SW 1271 (cell line): ENCODE measurements around the gene PGM2L1.
"Not testable (repeated sequence)": the region's sequence is repeated elsewhere in the genome, so short reads cannot be mapped to it uniquely, and the experiment has no call there.

ENCODE experiments used
- DNase-seq, 2 experiments: peaks; one replicate each; lab custom pipeline; 2025; lab: John Stamatoyannopoulos, UW

PGM2L1 gene

DNA sequence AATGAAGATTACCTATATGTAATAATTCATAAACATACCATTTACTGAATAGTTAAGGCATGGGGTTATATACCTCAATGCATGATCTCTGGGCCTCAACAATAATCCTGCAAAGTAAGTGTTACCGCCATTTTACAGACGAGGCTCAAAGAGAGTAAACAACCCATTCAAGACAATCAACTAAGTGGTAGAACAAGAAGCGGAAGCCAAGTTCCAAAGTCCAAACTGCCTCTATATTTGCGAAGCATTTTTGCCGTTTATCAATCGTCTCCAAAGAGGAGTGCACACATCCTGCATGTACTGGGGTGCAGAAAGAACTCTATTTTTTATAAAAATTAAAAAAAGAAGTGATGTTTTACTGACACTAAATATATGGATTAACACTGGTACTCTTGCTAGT lies 59.3 kb downstream of the PGM2L1 start:
- no peak for DNase-seq

DNA sequence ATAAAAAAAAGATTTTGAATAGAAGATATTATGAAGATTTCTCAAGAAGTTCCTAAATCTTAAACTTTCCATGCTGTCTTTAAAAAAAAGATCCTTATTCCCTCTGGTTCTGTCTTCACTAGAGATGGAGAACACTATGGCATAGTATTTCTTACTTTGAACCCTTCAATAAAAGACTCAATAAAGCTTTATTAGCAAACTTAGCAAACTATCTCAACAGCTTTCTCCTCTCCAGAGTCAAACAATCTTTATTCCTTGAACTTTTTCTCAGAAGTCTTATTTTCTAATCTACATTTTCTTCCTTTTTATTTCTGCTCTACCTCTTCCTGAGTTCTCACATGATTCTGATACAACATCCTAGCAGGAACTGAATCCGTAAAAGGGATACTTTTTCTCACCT lies 65.0 kb downstream of the PGM2L1 start:
- DNase-seq, result no peak

DNA sequence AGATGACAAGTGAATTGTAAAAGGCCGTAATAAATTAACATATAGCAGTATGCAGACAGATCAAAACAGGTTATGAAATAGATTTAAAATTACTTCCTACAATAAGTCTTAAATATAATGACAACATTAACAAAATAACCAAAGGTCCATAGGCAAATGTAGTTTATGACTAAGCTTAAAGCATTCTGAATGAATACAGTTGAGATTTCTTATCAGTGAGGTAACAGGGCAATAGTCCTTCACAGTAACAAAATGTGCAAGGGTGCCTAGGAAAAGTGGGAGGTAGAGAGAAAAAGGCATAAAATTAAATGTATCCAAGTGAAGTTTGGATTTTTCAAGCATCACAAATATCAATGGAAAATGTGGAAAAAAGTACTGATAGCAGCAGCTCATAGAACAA lies 65.9 kb downstream of the PGM2L1 start:
- no peak for DNase-seq

DNA sequence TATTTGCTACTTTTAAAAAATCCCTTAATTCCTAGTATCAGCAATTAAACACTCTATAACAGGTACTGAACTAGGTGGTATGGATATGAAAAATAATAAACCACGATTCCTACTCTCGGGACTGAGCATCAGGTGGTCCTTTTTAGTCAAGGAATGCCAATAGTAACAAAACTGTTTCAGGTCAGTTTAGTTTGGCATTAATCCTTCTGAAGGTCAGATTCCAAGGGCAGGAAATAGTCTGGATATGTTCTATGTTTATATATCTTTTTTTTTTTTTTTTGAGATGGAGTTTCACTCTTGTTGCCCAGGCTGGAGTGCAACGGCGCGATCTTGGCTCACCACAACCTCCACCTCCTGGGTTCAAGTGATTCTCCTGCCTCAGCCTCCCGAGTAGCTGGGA lies 67.2 kb downstream of the PGM2L1 start:
- not testable (repeated sequence) for DNase-seq

DNA sequence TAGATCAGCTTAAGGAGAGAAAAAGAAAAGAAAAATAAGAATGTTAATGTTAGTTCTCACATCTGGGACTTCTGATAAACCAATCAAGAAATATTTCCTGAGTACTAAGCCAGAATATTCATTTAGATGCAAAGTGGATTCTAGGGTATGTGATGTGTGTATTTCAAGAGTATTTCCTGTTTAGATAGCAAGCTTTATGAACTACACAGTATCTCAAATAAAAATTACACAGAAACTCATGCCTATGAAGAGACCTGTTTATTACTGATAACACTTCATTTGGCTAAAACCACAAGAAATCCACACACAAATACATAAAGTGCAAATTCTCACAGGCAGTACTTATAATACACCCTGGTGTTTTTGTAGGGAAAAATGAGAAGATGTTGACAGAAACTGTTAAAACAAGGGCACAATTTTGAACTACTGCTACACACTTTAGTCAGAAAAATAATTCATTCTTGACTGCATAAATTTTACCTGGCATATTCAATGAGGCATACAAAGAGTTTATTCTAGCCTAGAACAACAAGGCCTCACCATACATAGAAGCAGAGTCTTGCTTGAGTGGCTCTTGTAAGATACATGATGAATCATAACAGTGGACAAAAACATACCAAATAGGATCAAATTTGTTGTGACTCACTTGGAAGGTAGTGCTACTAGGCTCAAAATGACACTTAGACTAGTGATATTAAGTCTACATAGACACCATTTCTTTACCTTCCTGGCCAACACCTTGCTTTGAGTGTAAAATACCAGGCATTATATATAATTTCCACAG lies 68.0 kb downstream of the PGM2L1 start:
- DNase-seq, result no peak

DNA sequence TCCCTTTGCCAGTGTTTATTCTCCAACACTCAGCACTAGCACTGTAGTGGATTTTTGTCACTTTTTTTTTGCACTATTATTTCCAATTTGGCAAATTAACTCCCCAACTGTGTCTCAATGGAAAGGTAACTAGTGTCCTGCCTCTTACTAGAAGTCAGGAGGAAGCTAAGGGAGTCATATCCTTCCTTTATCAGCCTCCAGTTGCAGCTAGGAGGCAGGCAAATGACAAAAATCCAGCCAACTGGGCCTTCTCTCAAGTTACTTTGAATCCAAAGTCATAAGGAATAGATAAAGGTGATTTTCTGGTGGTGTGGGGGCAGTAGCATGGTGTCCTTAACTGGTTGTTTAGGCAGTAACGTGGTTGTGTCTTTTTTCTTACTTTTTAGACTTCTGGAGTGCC lies 71.2 kb downstream of the PGM2L1 start:
- no peak for DNase-seq

DNA sequence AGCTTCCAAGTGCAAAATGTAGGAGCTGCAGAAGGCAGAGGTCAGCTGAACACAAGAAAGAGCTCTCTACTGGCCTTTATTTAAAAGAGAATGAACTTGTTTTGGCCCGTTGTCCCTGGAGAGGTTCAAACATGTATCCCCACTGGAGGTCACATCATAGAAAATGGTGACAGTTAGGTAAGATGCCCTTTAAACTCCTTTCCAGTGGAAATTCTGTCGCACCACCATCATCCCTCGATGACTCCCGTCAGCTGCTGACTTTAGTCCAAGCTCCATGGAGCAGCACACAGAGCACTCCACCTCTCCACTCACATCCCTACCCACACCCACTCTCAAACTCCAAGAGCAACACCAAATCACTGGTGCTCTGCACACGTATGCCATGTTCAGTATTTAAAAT lies 71.6 kb downstream of the PGM2L1 start:
- no peak for DNase-seq

DNA sequence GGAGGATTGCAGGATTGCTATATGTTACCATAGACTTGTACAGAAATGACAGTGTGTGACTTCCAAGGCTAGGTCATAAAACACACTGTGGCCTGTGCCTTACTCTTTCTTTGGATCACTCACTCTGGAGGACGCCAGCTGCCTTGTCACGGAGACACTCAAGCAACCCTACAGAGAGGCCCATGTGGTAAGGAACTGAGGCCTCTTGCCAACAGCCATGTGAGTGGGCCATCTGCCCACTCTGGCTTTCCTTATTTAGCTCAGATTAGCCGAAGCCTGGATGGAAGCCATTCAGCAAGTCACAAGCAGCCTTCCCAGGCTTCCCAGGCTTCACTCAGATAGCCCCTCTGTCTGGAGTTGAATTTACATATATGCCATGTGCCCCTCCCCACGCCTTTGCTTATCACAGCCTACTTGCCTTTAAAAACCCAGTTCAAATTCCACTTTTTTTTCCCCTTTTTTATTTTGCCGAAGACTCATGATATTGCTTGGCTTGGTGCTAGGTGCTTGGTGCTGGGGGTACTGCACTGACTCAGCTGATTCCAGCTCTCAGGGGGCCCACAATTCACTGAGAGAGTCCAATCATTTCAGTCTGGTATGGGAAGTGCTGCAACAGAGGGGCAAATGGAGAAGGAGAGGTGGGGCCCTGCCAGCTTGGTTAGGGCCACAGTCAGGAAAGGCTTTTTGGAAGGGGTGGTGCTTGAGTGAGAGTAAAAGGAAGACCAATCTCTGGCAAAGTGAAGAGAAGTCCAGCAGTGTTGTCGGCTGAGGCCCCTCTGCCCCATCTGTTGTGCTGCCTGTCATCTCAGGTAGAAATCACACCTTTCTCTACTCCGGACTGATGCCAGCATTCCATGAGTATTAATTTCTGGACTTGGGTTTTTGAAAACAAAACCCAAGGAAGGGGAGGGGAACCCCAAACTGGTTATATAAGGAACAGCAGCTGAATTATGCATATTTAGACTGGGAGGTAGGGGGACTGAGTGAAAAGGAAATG lies 72.3 kb downstream of the PGM2L1 start:
- no peak for DNase-seq

DNA sequence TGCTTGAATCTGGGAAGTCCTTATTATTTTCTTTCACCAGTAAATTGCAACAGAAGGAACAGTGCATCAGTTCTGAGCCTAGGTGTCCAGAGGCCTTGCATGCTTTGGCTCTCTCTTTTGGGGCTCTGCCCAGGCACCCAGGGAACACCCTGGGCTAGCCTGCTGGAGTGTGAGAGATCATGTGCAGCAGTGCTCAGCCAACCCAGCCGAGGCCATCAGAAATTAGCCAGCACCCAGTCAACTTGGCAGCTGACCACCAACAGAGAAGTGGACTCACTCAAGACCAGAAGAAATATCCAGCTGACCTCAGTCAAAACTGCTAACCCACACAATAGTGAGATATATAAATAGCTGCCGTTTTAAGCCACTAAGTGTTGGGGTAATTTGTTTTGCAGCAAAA lies 75.6 kb downstream of the PGM2L1 start:
- DNase-seq, result no peak

DNA sequence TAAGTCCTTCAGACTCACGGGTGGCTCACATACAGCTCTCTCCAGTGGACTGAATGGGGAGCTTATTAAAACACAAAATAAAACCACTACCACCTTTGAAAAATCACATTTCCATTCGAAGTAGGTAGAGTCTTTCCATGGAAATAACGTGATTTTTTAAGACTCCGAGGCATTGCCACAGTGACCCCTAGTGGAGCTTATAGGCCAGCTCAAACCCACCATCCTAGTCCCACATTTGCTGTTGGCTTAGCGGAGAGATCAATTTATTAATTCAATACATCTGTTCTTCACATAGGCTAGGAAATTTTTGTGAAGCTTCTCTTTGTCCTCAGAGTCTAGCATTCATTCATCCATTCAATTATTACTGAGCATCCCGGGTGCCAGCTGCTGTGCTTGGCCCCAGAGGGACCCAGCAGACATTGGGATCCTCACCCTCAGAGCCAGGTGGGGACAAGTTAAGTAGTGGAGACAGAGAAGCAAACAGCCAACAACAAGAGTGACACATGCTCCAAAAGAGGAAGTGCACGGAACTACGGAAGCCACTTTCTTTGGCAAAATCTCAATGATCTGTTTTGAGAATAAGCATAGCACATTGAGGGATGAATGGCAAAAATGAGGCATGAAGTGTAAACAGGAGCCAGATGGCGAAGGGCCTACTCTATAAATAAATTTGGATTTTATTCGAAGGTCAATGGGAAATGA lies 76.6 kb downstream of the PGM2L1 start:
- DNase-seq, result no peak

DNA sequence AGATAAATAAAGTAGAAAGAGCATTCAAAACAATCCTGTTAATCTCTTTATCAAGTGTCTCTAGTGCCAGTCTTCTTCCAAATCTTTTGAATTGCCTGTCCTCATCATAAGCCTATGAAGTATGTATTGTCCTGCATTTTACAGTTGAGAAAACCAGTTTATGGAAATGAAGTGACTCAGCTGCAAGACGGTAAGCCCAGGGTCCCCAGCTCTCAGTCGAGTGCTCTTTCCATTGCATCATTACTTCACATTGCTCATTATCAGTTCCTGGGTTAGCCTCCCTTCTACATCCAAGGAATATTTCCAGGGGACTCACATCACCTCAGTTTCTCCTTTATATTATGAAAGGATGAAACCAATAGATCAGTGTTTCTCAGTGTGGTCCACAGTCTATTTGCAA lies 77.7 kb downstream of the PGM2L1 start:
- DNase-seq, result no peak

DNA sequence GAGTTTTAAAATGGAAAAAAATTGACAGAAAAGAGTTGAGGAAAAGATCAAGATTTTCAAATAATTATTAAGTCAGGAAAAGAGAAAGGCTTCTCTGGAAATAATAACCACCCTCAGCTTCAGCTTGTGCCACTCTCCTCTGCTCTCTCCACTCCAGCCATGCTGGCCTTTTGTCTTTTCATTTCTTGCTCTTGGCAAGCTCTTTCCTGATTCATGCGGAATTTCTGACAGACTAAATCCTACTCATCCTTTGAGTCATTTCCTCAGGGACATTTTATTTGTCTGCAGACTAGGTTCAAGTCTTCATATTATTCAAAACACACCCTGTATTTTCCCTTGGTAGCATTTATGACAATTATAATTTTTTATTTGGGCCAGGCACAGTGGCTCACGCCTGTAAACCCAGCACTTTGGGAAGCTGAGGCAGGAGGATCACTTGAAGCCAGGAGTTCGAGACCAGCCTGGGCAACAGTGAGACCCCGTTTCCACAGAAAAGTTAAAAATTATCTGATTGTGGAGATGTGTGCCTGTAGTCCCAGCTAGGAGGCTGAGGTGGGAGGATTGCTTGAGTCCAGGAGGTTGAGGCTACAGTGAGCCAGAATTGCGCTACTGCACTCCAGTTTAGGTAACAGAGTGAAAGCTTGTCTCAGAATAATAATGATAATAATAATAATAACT lies 79.0 kb downstream of the PGM2L1 start:
- DNase-seq, result peak; percentile 71 to 83

DNA sequence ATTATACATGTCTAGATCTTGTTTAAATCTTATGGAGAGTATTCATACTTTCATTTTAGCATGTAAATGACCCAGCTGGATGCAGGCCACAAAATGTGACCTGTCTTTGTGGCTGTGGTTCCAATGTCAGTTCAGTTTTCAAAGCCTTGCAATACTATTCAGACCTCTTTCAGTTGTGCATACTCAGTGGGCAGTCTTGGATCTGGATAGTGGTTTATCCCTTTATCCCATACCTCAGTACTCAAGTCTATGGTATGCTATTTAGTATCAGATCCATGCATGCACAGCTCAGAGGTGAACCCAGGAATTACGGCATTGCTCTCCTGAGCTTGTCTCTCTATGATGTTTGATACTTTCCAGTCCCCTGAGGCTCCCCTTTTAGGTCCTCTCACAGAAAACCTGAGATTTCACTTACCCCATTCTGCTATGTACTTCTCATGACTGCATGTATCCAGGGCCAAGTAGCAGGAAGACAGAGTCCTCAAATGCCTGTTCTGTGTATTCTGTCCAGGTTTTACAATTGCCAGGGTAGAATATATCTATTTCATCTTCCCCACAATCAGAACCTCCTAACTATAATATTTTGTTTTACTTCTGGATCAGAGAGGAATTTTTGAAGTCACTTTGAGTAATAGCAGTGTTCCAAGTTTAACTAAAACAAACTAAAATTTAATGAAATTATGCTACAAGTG lies 79.8 kb downstream of the PGM2L1 start:
- DNase-seq, result peak in 1 of 2 experiments; percentile 18

DNA sequence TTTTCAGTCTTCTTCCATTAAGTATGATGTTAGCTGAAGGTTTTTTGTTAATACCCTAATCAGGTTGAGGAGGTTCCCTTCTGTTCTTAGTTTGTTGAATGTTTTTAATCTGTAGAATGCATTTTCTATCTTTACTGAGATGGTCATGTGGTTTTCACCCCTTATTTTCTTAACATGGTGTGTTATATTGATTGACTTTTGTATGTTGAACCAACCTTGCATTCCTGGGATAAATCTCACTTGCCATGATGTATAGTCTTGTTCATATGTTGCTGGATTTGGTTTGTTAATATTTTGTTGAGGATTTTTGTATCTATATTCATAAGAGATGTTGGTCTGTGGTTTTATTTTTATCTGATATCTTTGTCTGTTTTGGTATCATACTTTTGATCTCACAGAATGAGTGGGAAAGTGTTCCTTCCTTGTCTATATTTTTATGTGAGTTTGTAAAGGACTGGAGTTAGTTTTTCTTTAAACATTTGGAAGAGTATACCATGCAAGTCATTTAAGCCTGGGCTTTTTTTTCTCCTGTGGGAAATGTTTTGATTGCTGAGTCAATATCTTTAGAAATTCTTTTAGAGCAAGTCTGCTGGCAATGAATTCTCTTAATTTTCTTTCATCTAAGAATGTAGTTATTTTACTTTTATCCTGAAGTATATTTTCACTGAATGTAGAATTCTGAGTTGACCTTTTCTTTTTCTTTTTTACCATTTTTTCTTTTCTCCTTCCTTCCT lies 81.3 kb downstream of the PGM2L1 start:
- DNase-seq, result no peak

DNA sequence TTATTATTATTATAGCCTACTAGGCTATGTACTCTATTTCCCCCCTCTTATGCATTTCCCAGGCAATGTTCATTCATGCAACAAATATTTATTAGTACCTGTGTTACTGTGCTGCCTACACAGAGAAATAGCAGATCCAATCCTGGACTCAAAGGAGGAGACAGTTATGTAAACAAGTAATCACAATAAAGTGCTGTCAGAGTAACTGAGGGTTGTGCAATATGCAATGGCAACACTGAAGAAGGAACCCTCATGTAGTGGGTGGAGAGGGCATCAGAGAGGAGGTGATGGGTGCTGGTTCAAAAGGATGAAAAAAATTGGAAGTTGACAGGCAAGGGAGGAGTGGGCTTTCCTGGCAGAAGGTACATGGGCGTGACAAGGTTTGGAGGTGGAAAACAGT lies 85.9 kb downstream of the PGM2L1 start:
- DNase-seq, result no peak

DNA sequence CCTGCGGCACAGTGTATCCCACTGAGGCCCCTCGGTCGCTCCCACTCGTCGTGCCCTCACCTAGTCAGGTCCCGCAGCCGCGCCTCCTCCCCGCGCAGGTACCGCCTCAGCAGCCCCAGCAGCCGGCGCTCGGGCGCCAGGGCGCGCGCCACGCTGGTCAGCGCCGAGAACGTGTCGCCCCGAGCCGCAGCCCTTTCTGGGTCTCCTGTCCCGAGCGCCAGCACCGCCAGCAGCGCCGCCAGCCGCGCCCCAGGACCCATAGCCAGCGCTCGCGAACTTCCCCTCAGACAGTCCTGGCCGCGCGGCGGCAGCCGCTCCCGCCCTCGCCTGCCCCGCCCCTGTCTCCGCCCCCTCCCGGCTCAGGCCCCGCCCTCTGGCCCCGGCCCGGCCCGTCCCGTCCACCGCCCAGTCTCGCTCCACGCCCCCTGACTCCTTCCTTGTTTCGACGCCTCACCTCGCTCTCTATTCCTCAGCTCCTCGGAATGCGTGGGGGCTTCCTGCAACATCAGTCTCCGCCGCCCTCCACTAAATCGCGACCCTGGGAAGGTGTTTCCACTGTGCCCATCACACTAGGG lies 86.8 kb downstream of the PGM2L1 start, which contains the start of gene P4HA3:
P4HA3 (minus strand) TSS at position 289 of the 575 bp plus-strand sequence; CDS start at position 260, 29 bp downstream.
- peak in 1 of 2 experiments; percentile 54 for DNase-seq

DNA sequence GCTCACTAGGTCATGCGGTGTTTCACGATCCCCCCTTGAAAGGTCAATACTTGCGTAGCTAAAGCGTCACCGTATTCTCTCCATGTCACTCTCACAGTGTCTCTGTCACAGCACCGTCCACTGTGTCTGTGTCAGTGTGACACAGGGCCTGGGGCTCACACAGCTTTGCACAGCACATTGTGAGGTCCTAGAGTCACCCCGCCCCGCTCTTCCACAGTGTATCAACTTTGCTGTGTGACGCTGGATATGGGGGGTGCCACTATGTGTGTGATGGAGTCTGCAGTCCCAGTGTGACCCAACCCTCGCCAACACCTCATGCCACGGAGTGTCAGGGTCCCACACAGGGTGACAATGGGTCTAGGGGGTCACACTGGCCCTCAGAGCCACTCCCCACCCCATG lies 87.4 kb downstream of the PGM2L1 start:
- DNase-seq, result no peak

DNA sequence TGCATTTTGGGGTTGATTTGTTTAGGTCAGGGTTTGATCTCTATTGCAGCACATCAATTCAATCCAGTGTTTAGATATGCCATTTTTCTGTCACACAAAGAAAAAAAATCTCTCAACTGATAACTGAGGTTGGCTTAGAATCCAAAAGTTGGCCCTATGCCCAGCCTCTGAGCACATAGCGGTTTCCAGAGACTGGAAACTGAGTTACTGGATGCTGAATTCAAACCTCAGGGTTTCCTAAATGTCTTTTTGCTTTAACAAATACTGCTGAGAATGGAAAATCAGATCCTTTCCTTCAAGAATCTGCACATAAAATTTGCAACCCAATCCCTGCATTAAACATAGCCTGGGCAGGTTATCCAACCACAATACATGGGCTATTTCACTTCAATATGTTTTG lies 90.8 kb downstream of the PGM2L1 start:
- no peak for DNase-seq

DNA sequence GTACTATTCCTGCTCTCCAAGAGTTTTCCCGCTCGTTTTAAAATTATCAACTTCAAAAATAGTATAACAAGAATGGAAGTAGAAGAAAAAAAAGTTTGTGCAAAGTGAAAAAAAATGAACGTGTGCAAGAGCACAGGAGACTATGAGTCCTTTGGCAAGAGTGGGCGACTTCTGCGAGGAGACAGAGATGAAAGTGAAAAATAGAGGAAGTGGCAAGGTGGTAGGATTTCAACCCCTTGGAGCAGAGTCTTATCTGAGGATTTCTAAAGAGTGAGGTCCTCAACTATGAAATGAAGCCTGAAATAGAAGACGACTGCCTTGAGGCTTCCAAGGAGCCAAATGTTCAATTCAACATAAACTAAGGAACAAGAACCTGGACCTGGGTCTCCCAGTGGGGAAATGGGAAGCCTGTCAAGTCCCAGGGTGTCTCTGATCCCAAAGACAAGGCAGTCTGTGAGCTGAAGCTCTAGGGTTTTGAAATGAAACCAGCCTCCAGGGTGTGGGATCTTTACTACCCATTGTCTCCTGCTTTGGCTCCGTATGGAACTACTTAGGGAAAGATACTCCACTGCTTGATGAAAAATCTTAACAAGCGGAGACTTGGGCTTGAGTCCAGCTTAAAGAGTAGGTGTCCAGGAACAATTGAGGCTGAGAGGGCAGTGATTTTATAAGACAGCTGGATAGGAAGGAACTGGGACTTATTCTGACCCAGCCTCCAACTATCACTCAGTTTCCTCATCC lies 91.6 kb downstream of the PGM2L1 start:
- no peak for DNase-seq
